Kidney epithelial cell (primary cell): ENCODE data around the gene ARHGAP28. TPM values are rescaled to one million over a fixed set of nuclear protein-coding genes. Genes with fewer than 3 reads are reported as not detected.
A peak's percentile ranks its signal among the peaks of the same experiment; 100 is the strongest.

Experiments used
- DNase-seq: peaks from one replicate; pipeline ENCODE4 v3.0.0-alpha.2; 2010; ENCODE audit warnings: low read depth
- H3K27me3 ChIP-seq: 2 replicates; pipeline ENCODE4 v1.6.0; 2011; ENCODE audit warnings: low read length; ENCODE audit not compliant: control insufficient read depth, insufficient read depth
- H3K36me3 ChIP-seq: 2 replicates; pipeline ENCODE4 v1.5.1; 2011; ENCODE audit warnings: low read length; ENCODE audit not compliant: control insufficient read depth, insufficient read depth
- H3K4me3 ChIP-seq: 2 replicates; pipeline ENCODE4 v1.5.1; 2011; ENCODE audit warnings: low read depth, mild to moderate bottlenecking, control low read depth, low read length
- CTCF ChIP-seq: IDR thresholded peaks from 2 replicates; pipeline ENCODE4 v1.5.1; 2011; ENCODE audit warnings: mild to moderate bottlenecking, moderate library complexity, low read length, control low read depth, inconsistent platforms; ENCODE audit not compliant: insufficient read depth, poor library complexity, severe bottlenecking
- total RNA-seq: library from RNA; depleted of rRNA; stranded (reverse); fragments of >200 nt; gene quantifications from 2 replicates; pipeline ENCODE4 v1.2.3, GENCODE V29; 2015

The ARHGAP28 gene
- total RNA-seq, 1 donor from 2014 or later, result 4.6 TPM

GRCh38 chr18:6850396-6850795 lies 120.9 kb downstream of the ARHGAP28 start:
- no peak for TF ChIP-seq CTCF
- no peak for DNase-seq
- no peaks in the 10 kb centered on the region for H3K27me3 ChIP-seq
- no peak overlapping the region for H3K4me3 ChIP-seq
- no peaks in the 10 kb centered on the region for H3K36me3 ChIP-seq

- no peak overlapping the region for H3K4me3 ChIP-seq
- H3K36me3 ChIP-seq, result no peaks in the 10 kb centered on the region
- DNase-seq, result no peak
- no peak for TF ChIP-seq CTCF
- no peaks in the 10 kb centered on the region for H3K27me3 ChIP-seq
These were observed 122.0 kb downstream of the ARHGAP28 start for GRCh38 chr18:6851480-6851879.

GRCh38 chr18:6854811-6855210 lies 125.3 kb downstream of the ARHGAP28 start:
- DNase-seq, result no peak
- Histone ChIP-seq H3K27me3 (no peaks in the 10 kb centered on the region), H3K36me3 (no peaks in the 10 kb centered on the region), H3K4me3 (no peak overlapping the region)
- TF ChIP-seq CTCF, result no peak

- TF ChIP-seq CTCF, result no peak
- no peak for DNase-seq
- Histone ChIP-seq H3K36me3 (no peaks in the 10 kb centered on the region), H3K27me3 (no peaks in the 10 kb centered on the region), H3K4me3 (no peak overlapping the region)
These were observed 126.3 kb downstream of the ARHGAP28 start for GRCh38 chr18:6855767-6856166.

GRCh38 chr18:6857300-6857699 lies 127.8 kb downstream of the ARHGAP28 start:
- no peak for DNase-seq
- TF ChIP-seq CTCF, result no peak
- Histone ChIP-seq H3K36me3 (no peaks in the 10 kb centered on the region), H3K27me3 (no peaks in the 10 kb centered on the region), H3K4me3 (no peak overlapping the region)

- H3K4me3 ChIP-seq, result no peak overlapping the region
- DNase-seq, result peak; percentile 63
- no peaks in the 10 kb centered on the region for H3K27me3 ChIP-seq
- TF ChIP-seq CTCF, result no peak
- no peaks in the 10 kb centered on the region for H3K36me3 ChIP-seq
These were observed 130.3 kb downstream of the ARHGAP28 start for GRCh38 chr18:6859676-6860422.
